GM18505 (cell line): Measurements from ENCODE around the gene IRAK4.

Experiments used
- ATAC-seq: cut with Tn5 transposase; IDR thresholded peaks from one replicate; pipeline ENCODE4 v1.9.1; 2021; ENCODE audit not compliant: unreplicated experiment
- POLR2A ChIP-seq: IDR thresholded peaks from 4 replicates; pipeline ENCODE4 v1.6.1; 2011; ENCODE audit warnings: borderline replicate concordance; ENCODE audit not compliant: insufficient read depth, insufficient read length; ENCODE audit errors: extremely low read depth

IRAK4 gene

GRCh38 chr12:43758728-43759563 is at the start of gene IRAK4, which contains the start of gene PUS7L:
Gene IRAK4, plus strand, starts transcription at chr12:43758951. Its CDS starts 9,161 bp downstream, at chr12:43768112.
Gene PUS7L, minus strand, starts transcription at chr12:43758790. Its CDS starts 3,545 bp downstream, at chr12:43755245.
- TF ChIP-seq POLR2A: peak; percentile 96
- ATAC-seq: peak; percentile 96

GRCh38 chr12:43711348-43711747 is 47.4 kb upstream of the IRAK4 start:
- ATAC-seq: no peak

GRCh38 chr12:43722621-43723020 is 36.1 kb upstream of the IRAK4 start:
- no peak for ATAC-seq

More at GRCh38 chr12:43711348-43711747, 47.4 kb upstream of the IRAK4 start:
- TF ChIP-seq POLR2A: no peak

GRCh38 chr12:43723134-43723533 is 35.6 kb upstream of the IRAK4 start:
- ATAC-seq: no peak
- TF ChIP-seq POLR2A: no peak

More at GRCh38 chr12:43722621-43723020, 36.1 kb upstream of the IRAK4 start:
- no peak for TF ChIP-seq POLR2A

GRCh38 chr12:43728117-43728516 is 30.6 kb upstream of the IRAK4 start:
- TF ChIP-seq POLR2A: no peak
- no peak for ATAC-seq

- TF ChIP-seq POLR2A: no peak
- no peak for ATAC-seq
These were observed 30.1 kb upstream of the IRAK4 start for GRCh38 chr12:43728698-43729097.

GRCh38 chr12:43730283-43730682 is 28.5 kb upstream of the IRAK4 start:
- no peak for ATAC-seq
- no peak for TF ChIP-seq POLR2A

GRCh38 chr12:43733687-43734086 is 25.1 kb upstream of the IRAK4 start:
- ATAC-seq: no peak
- TF ChIP-seq POLR2A: no peak

- ATAC-seq: no peak
- TF ChIP-seq POLR2A: no peak
These were observed 21.8 kb upstream of the IRAK4 start for GRCh38 chr12:43736927-43737440.

- no peak for TF ChIP-seq POLR2A
- ATAC-seq: no peak
These were observed 21.1 kb upstream of the IRAK4 start for GRCh38 chr12:43737646-43738045.

GRCh38 chr12:43740511-43741100 is 18.1 kb upstream of the IRAK4 start:
- no peak for TF ChIP-seq POLR2A
- ATAC-seq: peak; percentile 85

GRCh38 chr12:43742106-43742505 is 16.6 kb upstream of the IRAK4 start:
- ATAC-seq: no peak
- no peak for TF ChIP-seq POLR2A

GRCh38 chr12:43744826-43745225 is 13.9 kb upstream of the IRAK4 start:
- no peak for TF ChIP-seq POLR2A
- ATAC-seq: no peak

GRCh38 chr12:43749016-43749415 is 9.7 kb upstream of the IRAK4 start:
- ATAC-seq: no peak
- TF ChIP-seq POLR2A: no peak
